Adrenal gland (tissue), 12 donors: ENCODE results near the gene C10orf105. TPM values are rescaled to one million over a fixed set of nuclear protein-coding genes. Genes with fewer than 3 reads are reported as not detected.

Experiments used
- DNase-seq, 7 donors: peaks; one replicate each; pipeline ENCODE4 v3.0.0-alpha.2; 2019 to 2020
- H3K27ac ChIP-seq, 5 donors: fragments of 200-600 bp; sonication (generic) in 4 of 5; 1 replicate in 3 of 5; 2 replicates in 2 of 5; pipeline versions ENCODE4 v1.5.1 to v1.8.0; 2016 to 2020; ENCODE audit warnings: mild to moderate bottlenecking in 1 of 5
- H3K27me3 ChIP-seq: fragments of 200-600 bp; 2 replicates; pipeline ENCODE4 v1.8.0; 2021
- H3K36me3 ChIP-seq, 2 donors: fragments of 200-600 bp; replicated peaks in 1 of 2; 1 replicate in 1 of 2; 2 replicates in 1 of 2; pipeline versions ENCODE4 v1.5.1 to v1.8.0; 2018 to 2022
- H3K4me1 ChIP-seq, 2 donors: fragments of 200-600 bp; replicated peaks in 1 of 2; 1 replicate in 1 of 2; 2 replicates in 1 of 2; pipeline versions ENCODE4 v1.5.1 to v1.8.0; 2018 to 2021
- H3K4me3 ChIP-seq, 4 donors: fragments of 200-600 bp; sonication (generic) in 3 of 4; one replicate each; pipeline ENCODE4 v1.5.1; 2016 to 2018
- H3K9me3 ChIP-seq, 3 donors: fragments of 200-600 bp; sonication (generic) in 1 of 3; replicated peaks in 1 of 3; 1 replicate in 2 of 3; 2 replicates in 1 of 3; pipeline versions ENCODE4 v1.5.1 to v1.8.0; 2016 to 2021
- POLR2A ChIP-seq, 2 donors: fragments of 450-650 bp; IDR thresholded peaks; one replicate each; pipeline ENCODE4 v1.6.1; 2017; ENCODE audit warnings: antibody characterized with exemption in 2 of 2, mild to moderate bottlenecking in 2 of 2, moderate library complexity in 1 of 2
- WGBS, 4 donors: extraction: QIAGEN DNeasy Blood & Tissue Kit in 2 of 4; methylation state at CpG; one replicate each; pipeline versions ENCODE4 v1.1.5 to v1.1.7; 2013 to 2017; 5-methylcytosine and 5-hydroxymethylcytosine counted together
- intact Hi-C, 2 donors: fragments of 100-400 bp; cut with DNase I; formaldehyde crosslinking; loops; one replicate each; pipeline versions ENCODE4 v1.14.1 to v1.15.0; 2022 to 2023
- polyA plus RNA-seq, 3 donors: library from polyadenylated mRNA; stranded (reverse); fragments of 200-250 nt in 2 of 3; fragments of 350-450 nt in 1 of 3; fragmentation: Illumina TruSeq in 1 of 3; extraction: RNeasy Lipid Tissue Mini Kit (QIAGEN cat#74804) in 1 of 3; gene quantifications; one replicate each; pipeline ENCODE4 v1.2.3, GENCODE V29; 2013 to 2014
- total RNA-seq, 9 donors: library from RNA; depleted of rRNA in 4 of 9; stranded (reverse); fragments of >200 nt in 4 of 9; fragments of 120-200 nt in 1 of 9; fragmentation: NEBNext Ultra II Directional in 1 of 9; extraction: Animal tissue kit (Norgen Biotek cat#: 25700) in 1 of 9; gene quantifications; one replicate each; pipeline versions ENCODE4 v1.1.0 to v1.2.4, GENCODE V29; 2013 to 2023
- TF ChIP-seq, protein P1 (sequence below), 6 experiments: fragments of 450-650 bp in 4 of 6; fragments of 200-600 bp in 2 of 6; sonication (generic) in 1 of 6; IDR thresholded peaks; 1 replicate in 5 of 6; 2 replicates in 1 of 6; pipeline versions ENCODE4 v1.5.1 to v1.8.0; 2016 to 2021; ENCODE audit warnings: antibody characterized with exemption in 6 of 6, mild to moderate bottlenecking in 2 of 6, moderate library complexity in 1 of 6
- donor health status: healthy with polysubstance abuse.
- donor health status: Bipolar disorder and iron deficiency.
- donor health status: DM: yes; HTN: yes; CAD: no.
- donor health status: DM: no; HTN: no; CAD: no.
- donor health status: DM: no; HTN: no; CAD: no.
- donor health status: DM: yes; HTN: yes; CAD: no.

Gene C10orf105
- total and polyA plus RNA-seq, 12 donors: under 0.01 to 0.48 (median 0.07) TPM; not detected in 2

DNA sequence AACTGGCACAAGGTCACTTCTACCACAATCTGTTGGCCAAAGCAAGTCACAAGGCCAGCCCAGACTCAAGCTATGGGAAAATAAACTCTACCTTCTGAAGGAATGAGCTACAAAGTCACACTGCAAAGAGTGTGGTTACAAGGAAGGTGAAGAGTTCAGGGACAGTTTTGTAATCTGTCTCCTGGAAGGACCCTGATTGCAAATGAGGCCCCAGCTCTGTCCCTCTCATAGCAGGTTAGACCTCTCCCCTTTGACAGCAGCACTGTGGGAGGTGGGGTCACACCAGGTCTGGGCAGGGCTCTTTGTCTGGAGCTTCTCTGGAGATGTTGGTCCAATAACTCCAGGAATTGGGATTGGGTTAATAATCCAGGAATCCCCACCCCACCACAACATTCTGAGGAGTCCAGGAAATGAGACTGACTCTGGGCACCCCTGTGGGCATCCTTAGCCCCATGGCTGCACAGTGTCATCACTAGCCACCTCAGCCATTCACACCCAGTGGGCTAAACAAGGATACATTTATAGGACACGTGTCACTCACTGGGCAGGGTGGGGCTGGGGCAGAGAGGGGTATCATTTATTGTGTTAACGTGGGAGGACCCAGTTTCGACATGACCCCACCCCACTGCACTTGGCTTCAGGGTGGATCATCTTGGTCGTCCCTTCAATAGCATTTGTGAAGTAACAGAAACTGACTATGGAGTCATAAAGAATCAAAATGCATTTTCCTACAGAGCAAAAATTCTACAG lies 23.7 kb upstream of the C10orf105 start:
- H3K27me3 ChIP-seq: no peaks in the 10 kb centered on the region

DNA sequence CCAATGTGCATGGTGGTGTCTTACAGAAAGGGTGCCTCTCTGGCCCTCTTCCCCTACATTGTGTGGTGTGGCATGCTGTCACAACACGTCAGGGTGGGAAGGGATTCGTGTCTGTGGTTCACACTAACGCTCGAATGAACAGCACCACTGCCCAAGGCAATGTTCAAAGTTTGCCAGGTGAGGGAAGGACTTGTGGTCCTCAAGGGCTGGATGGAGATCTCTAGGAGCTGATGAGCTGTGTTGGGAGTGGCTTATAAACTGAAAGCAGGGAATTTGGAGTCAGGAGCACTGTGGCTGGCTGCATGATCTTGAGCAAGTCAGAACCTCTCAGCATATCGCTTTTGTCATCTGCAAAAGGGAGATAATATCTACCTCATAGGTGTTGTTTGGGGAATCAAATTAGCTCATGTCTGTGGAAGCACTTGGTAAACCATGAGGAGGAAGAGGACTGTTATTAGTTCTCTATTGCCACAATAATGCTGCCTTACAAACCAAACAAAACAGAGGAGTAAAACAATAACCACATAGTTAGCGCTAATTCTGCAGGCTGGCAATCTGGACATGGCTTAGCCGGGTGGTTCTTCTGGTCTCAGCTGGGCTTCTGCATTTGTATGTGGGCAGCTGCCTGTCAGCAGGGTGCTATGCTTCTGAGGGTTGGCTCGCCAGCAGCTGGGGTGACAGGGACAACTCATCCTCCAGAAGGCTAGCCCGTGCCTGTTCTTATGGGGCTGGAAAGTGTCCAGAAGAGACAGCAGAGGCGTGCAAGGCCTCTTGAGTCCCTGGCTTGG lies 22.9 kb upstream of the C10orf105 start:
- H3K27me3 ChIP-seq: no peaks in the 10 kb centered on the region
- no peak for TF ChIP-seq POLR2A (IDR thresholded peaks at IDR 0.05)
- TF ChIP-seq, protein P1, sequence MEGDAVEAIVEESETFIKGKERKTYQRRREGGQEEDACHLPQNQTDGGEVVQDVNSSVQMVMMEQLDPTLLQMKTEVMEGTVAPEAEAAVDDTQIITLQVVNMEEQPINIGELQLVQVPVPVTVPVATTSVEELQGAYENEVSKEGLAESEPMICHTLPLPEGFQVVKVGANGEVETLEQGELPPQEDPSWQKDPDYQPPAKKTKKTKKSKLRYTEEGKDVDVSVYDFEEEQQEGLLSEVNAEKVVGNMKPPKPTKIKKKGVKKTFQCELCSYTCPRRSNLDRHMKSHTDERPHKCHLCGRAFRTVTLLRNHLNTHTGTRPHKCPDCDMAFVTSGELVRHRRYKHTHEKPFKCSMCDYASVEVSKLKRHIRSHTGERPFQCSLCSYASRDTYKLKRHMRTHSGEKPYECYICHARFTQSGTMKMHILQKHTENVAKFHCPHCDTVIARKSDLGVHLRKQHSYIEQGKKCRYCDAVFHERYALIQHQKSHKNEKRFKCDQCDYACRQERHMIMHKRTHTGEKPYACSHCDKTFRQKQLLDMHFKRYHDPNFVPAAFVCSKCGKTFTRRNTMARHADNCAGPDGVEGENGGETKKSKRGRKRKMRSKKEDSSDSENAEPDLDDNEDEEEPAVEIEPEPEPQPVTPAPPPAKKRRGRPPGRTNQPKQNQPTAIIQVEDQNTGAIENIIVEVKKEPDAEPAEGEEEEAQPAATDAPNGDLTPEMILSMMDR (IDR thresholded peaks at IDR 0.05): no peak
- H3K27ac ChIP-seq: no peak overlapping the region
- H3K4me3 ChIP-seq: no peak overlapping the region
- intact Hi-C loops: no loop called here
- H3K36me3 ChIP-seq: no peaks in the 10 kb centered on the region
- 83 to 97% (median 86%) methylated on average over 8 to 10 of the region's 10 CpGs for WGBS, 4 donors
- H3K9me3 ChIP-seq: no peaks in the 10 kb centered on the region
- DNase-seq: no peak
- H3K4me1 ChIP-seq: peaks cover 18 to 31% of the 10 kb centered on the region in 2 donors

More for the DNA sequence above, 23.7 kb upstream of the C10orf105 start:
- TF ChIP-seq, protein P1 (IDR thresholded peaks at IDR 0.05): no peak
- no peak for TF ChIP-seq POLR2A (IDR thresholded peaks at IDR 0.05)
- Histone ChIP-seq H3K27ac (no peak overlapping the region), H3K36me3 (no peaks in the 10 kb centered on the region), H3K4me1 (peaks cover 24 to 38% of the 10 kb centered on the region in 2 donors), H3K4me3 (no peak overlapping the region), H3K9me3 (no peaks in the 10 kb centered on the region)
- DNase-seq: no peak
- 82 to 91% (median 89%) methylated on average over 4 of the region's 4 CpGs for WGBS, 4 donors
- intact Hi-C loops: no loop called here

DNA sequence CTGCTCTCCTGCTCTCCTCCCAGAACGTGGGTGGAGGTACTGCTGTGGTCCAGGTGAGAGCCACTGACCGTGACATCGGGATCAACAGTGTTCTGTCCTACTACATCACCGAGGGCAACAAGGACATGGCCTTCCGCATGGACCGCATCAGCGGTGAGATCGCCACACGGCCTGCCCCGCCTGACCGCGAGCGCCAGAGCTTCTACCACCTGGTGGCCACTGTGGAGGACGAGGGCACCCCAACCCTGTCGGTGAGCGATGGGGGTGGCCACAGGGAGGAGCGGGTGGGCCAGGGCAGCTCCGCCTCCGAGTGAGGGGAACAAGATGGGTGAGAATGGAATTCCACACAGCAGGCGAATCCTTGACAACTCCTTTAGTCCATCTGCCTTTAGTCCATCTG lies 22.1 kb upstream of the C10orf105 start:
- no peak for TF ChIP-seq POLR2A (IDR thresholded peaks at IDR 0.05)
- TF ChIP-seq, protein P1 (IDR thresholded peaks at IDR 0.05): no peak

DNA sequence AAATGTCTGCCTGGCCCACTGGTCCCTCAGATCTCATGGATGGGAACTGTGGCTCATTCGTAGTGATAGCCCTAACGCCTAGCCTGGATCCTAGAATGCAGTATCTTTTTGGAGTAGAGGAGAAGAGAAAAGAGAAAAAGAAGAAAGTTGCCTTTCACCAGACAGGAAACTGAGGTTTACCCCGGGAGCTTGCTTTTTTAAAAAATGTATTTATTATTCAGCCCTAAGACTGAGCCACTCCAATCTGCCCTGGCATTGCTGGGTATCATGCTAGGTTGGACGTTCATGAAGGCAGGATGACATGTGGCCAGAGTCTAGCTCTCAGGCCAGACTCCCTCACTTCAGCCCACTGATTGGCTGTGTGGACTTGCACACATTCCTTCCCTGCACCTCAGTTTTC lies 21.5 kb upstream of the C10orf105 start:
- intact Hi-C loops: no loop called here

More for the DNA sequence above, 22.1 kb upstream of the C10orf105 start:
- Histone ChIP-seq H3K27me3 (no peaks in the 10 kb centered on the region), H3K4me3 (no peak overlapping the region), H3K9me3 (no peaks in the 10 kb centered on the region), H3K4me1 (peaks cover 10 to 24% of the 10 kb centered on the region in 2 donors), H3K36me3 (no peaks in the 10 kb centered on the region), H3K27ac (no peak overlapping the region)
- 94 to 100% (median 96%) methylated on average over 1 to 20 of the region's 20 CpGs for WGBS, 4 donors
- intact Hi-C loops: no loop called here
- no peak for DNase-seq

More for the DNA sequence above, 21.5 kb upstream of the C10orf105 start:
- Histone ChIP-seq H3K27ac (no peak overlapping the region), H3K4me1 (peaks cover 3 to 17% of the 10 kb centered on the region in 2 donors), H3K36me3 (no peaks in the 10 kb centered on the region), H3K27me3 (no peaks in the 10 kb centered on the region), H3K4me3 (no peak overlapping the region), H3K9me3 (no peaks in the 10 kb centered on the region)
- no peak for DNase-seq
- WGBS, 4 donors: 60 to 82% (median 72%) methylated on average over 4 of the region's 4 CpGs
- no peak for TF ChIP-seq POLR2A (IDR thresholded peaks at IDR 0.05)
- TF ChIP-seq, protein P1 (IDR thresholded peaks at IDR 0.05): no peak
